Activated CD8-positive, alpha-beta memory T cell treated with anti-CD3 and anti-CD28 coated beads, Interleukin-2, amount 50 U/mL, for 1 hour (primary cell): ENCODE results near the gene CCPG1.
A peak's percentile ranks its signal among the peaks of the same experiment; 100 is the strongest.
"Not testable (repeated sequence)": the region's sequence is repeated elsewhere in the genome, so short reads cannot be mapped to it uniquely, and the experiment has no call there.

Experiments
- DNase-seq: peaks from one replicate; pipeline ENCODE4 v3.0.0-alpha.2; 2020; ENCODE audit errors: extremely low read depth

CCPG1 gene

GRCh38 chr15:55408012-55408928 lies at the start of gene CCPG1, which contains the start of gene PIERCE2:
Gene CCPG1 (minus strand): TSS chr15:55408359. CDS start chr15:55389424, 18,935 bp downstream.
Gene PIERCE2 (plus strand): TSS chr15:55408495. CDS start chr15:55408769, 274 bp downstream.
- DNase-seq: peak; percentile 59

GRCh38 chr15:55457401-55458022 lies 49.4 kb upstream of the CCPG1 start:
- no peak for DNase-seq

GRCh38 chr15:55447030-55447394 lies 38.9 kb upstream of the CCPG1 start:
- not testable (repeated sequence) for DNase-seq

- not testable (repeated sequence) for DNase-seq
Observed at GRCh38 chr15:55446379-55447029, 38.3 kb upstream of the CCPG1 start.

GRCh38 chr15:55445936-55446335 lies 37.8 kb upstream of the CCPG1 start:
- DNase-seq: not testable (repeated sequence)

- not testable (repeated sequence) for DNase-seq
Observed at GRCh38 chr15:55443141-55443540, 35.0 kb upstream of the CCPG1 start.

GRCh38 chr15:55434989-55435825 lies 27.0 kb upstream of the CCPG1 start:
- DNase-seq: no peak

- DNase-seq: no peak
Observed at GRCh38 chr15:55422089-55422488, 13.9 kb upstream of the CCPG1 start.

- no peak for DNase-seq
Observed at GRCh38 chr15:55420171-55420866, 12.2 kb upstream of the CCPG1 start.

GRCh38 chr15:55417678-55418077 lies 9.5 kb upstream of the CCPG1 start:
- DNase-seq: not testable (repeated sequence)

- not testable (repeated sequence) for DNase-seq
Observed at GRCh38 chr15:55408976-55409375, 817 bp upstream of the CCPG1 start.

- DNase-seq: no peak
Observed at GRCh38 chr15:55407498-55408011, 604 bp downstream of the CCPG1 start.

- no peak for DNase-seq
Observed at GRCh38 chr15:55403531-55403930, 4.6 kb downstream of the CCPG1 start.

GRCh38 chr15:55402707-55403106 lies 5.5 kb downstream of the CCPG1 start:
- DNase-seq: no peak

GRCh38 chr15:55401786-55402246 lies 6.3 kb downstream of the CCPG1 start:
- DNase-seq: no peak

GRCh38 chr15:55400050-55400449 lies 8.1 kb downstream of the CCPG1 start:
- not testable (repeated sequence) for DNase-seq

GRCh38 chr15:55398243-55398642 lies 9.9 kb downstream of the CCPG1 start:
- no peak for DNase-seq

GRCh38 chr15:55394694-55395093 lies 13.5 kb downstream of the CCPG1 start:
- no peak for DNase-seq

- no peak for DNase-seq
Observed at GRCh38 chr15:55389264-55389607, 18.9 kb downstream of the CCPG1 start.

- DNase-seq: no peak
Observed at GRCh38 chr15:55387027-55387426, 21.1 kb downstream of the CCPG1 start.

- no peak for DNase-seq
Observed at GRCh38 chr15:55383687-55384086, 24.5 kb downstream of the CCPG1 start.
